ENCODE data around the gene ATF4.

DNA sequence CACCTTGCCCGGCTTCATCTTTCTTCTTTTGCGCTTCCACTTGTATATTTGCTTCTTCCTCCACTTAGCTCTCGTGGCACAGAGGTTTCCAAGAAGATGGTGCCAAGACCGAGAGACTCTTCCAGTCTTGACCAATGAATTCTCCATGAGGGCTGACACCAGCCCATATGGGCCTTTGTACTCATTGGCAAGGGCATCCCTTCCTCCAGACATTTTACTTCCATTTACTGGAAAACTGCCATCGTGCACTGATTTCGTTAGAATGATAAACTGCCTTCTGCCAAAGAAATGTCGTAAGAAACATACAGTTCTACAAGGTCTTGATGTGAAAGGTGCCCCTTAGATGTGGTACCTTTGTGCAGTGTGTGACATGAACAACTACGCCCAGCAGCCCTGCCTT lies 22.9 kb upstream of the ATF4 start:
- TF ChIP-seq, protein P1, sequence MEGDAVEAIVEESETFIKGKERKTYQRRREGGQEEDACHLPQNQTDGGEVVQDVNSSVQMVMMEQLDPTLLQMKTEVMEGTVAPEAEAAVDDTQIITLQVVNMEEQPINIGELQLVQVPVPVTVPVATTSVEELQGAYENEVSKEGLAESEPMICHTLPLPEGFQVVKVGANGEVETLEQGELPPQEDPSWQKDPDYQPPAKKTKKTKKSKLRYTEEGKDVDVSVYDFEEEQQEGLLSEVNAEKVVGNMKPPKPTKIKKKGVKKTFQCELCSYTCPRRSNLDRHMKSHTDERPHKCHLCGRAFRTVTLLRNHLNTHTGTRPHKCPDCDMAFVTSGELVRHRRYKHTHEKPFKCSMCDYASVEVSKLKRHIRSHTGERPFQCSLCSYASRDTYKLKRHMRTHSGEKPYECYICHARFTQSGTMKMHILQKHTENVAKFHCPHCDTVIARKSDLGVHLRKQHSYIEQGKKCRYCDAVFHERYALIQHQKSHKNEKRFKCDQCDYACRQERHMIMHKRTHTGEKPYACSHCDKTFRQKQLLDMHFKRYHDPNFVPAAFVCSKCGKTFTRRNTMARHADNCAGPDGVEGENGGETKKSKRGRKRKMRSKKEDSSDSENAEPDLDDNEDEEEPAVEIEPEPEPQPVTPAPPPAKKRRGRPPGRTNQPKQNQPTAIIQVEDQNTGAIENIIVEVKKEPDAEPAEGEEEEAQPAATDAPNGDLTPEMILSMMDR (IDR thresholded peaks at IDR 0.05; ENCODE audit: insufficient read depth, low read length, poor library complexity, severe bottlenecking) = no peak
- TF ChIP-seq EZH2phosphoT487 (conservative IDR thresholded peaks at IDR 0.05; ENCODE audit: low read length) = no peak

All from SU-DHL-6 (cell line).